GM18909 (cell line): ENCODE data around the gene FOXP4.

Experiments used
- ATAC-seq: cut with Tn5 transposase; IDR thresholded peaks from one replicate; pipeline ENCODE4 v1.9.1; 2021; ENCODE audit warnings: mild to moderate bottlenecking; ENCODE audit not compliant: unreplicated experiment, poor library complexity

The FOXP4 gene

DNA sequence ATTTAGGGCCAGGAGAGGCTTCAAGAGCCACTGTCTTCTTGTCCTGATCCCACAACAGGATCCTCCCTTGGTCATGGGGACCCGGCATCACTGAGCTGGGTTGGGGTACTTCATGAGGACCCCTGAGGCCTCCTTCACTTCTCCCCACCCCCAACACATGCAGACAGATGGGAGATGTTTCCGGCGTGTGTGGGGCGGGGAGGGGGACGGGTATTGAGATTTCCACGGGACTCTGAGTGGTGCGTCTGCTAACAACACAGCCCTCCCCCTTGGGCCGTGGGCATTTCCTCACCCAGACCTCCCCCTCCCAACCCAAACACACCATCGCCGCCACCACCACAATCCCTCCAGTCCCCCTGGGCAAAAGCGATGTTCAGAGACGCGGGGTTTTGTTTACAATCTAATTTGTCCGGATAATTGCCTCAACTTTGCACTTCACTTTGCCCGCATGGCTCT lies 906 bp upstream of the FOXP4 start:
- no peak for ATAC-seq

DNA sequence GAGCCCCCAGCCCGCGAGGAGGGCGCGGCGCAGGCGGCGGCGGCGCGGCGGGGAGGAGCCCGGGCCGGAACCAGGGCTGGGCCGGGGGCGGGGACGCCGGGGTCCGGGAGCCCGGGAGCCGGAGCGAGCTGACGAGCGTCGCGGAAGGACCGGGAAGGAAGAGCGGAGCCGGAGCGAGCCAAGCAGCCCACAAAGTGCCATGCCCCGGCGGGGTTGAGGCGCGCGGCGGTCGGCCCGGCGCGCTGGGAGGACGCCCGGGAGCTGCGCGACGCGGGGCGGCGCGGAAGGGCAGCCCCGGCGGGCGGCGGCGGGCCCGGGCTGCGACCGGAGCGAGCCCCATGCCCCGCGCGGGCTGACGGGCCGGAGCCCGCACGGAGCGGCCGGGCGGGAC lies 289 bp downstream of the FOXP4 start:
- peak; percentile 42 for ATAC-seq

DNA sequence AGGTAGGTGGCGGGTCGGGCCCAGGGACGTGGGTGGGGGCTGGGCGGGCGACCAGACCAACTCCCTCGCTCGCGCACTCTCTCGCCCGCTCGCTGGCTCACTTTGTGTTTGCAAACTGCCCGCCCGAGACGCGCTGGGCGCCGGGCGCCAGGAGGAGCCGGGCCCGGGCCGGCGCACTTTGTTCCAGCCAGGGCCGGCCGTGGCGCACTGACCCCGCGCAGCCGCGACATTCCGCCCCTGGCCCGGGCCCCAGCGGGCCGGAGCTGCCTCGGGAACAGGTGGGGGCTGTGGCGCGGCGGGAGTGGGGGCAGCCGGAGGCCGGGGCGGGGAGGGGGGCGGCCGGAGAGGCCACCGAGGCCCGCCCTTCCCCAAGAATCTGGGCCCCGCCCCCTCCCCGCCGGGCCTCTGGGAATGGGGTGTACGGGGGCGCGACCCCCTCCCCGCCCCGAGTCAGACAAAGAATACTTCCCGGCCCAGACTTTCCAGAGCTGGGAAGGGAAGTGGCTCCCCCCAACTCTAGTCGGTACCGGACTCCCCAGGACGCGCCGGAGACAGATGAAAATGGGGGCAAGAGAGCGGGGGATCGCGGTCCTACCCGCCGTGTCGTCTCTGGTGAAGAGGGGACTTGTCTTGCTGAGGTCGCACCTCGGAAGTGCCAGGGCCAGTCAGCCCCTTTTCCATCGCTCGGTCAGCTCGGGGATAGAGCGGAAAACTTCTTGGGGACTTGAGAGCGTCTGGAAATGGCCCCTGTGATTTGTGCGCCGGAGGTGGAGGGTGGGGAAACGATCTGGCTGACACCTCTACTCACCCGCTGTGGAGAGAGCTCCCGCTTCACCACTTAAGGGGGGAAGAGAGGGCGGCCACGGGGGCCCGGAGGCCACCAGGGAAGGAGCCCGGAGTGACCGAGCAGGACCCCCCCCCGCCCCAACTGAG lies 951 bp downstream of the FOXP4 start:
- peak; percentile 20 for ATAC-seq

DNA sequence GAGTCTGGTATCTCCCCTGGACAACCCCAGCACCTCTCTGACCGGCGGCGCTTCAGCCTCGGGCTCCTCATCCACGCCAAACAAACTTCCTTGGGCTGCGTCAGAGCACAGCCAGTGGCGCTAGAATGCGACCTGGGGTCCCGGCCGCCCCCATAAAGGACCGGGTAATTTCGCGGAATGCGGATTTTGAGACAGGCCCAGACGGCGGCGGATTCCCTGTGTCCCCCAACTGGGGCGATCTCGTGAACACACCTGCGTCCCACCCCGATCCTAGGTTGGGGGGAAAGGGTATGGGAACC lies 1.6 kb downstream of the FOXP4 start:
- ATAC-seq: no peak

DNA sequence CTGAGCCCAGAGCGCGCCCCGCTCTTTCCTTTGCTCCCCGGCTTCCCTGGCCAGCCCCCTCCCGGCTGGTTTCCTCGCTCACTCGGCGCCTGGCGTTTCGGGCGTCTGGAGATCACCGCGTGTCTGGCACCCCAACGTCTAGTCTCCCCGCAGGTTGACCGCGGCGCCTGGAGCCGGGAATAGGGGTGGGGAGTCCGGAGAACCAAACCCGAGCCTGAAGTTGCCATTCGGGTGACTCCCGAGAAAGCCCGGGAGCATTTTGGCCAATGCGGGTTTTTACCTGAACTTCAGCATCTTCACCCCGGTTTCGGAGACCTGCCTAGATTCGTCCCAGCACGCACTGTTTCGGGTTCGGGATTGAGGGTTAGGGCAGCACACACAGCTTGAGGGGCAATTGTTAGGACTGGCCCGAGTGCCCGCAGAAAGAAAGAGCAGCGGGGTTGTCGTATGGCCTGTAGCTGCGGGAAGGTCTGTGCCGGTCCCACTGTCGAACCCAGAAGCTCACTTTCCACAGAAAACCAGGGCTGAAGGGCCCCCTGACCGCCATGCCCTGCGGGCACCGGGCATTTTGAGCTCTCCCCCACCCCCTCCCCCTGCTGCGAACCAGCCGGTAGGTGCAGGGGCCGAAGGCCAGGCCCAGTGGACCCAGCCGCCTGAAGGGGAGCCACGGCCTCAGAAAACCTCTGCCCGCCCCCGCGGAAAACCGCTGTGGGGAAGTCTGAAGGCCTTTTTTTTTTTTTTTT lies 2.1 kb downstream of the FOXP4 start:
- ATAC-seq: no peak

DNA sequence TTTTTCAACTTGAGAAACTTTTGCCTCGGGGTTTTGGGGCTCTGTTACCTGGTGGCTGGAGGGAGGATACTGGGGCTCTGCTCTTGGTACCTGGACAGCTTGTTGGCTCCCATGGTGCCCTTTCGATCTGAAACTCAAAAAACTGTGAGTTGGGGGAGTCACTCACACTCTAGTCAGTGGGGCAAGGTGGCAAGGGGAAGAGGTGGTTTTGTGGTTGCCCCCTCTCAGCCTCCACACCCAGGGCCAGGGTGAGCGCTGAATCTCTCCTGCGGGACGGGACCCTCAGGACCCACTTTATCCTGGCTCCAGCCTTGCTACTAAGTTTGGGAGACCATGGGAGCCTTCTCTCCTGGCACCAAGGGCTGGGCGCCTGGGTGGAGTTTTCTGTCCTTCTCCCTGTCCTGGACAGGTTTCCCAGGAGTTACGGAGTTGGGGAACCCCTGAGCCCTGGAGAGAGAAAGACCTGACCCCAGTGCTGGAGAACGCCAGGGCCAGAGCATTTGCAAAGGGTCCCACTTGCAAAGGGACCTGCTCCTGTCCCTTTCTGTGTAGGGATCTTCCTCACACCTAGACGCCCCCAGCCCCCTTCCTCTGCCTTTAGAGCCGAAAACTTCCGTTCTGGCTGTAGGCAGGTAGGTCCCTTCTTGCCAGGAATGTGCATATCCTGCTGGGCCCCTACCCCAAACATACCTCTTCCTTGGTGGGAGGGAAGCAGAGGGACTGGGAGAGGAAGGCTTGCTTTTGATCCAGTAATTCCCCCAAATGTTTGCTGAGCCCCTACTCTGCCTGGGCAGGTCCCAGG lies 2.9 kb downstream of the FOXP4 start:
- no peak for ATAC-seq

DNA sequence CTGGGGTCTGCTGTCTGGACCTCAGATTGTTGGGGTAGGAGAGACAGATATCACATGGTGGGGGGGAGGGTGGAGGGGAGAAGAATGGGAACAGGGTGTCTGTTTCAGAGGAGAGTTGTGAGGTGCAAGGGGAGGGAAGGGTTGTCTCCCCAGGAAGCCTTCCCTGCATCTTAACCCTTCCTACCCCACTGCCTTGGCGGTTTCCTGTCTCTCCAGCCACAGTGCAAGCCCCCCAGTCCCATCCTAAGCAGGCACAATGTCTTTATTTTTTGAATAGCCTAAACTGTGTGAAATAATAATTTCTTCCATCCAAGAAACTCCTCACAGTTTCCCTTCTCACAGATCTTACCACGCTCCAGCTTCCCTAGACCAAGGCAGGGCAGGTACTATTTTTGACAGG lies 3.5 kb downstream of the FOXP4 start:
- no peak for ATAC-seq

DNA sequence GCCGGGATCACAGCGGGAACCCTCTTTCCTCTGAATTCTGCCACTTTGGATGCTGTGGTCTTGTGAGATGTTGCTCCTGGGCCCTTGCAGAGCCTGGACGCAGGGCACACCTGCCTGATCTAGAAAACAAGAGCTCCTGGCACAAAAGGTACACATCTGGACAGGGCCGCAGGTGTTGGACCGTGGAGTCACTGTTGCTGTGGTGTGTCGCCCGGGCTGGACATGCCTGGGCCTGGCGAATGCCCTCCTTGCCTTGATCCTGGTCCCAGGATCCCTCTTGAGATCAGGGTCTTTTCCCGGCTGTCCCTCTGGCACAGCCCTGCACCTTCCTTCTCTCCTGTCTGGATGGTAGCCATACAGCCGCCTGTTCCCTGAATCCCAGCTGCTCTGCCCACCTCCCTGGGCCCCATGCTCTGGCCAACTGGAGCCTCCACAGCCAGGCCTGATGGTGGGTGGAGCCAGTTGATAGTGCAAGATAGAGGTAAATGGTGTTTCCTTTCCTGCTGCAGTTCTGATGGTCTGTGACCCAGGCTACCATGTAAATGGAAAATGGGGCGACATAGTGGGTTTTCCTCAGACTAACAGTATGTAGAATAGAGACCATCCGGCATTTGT lies 5.0 kb downstream of the FOXP4 start:
- no peak for ATAC-seq

DNA sequence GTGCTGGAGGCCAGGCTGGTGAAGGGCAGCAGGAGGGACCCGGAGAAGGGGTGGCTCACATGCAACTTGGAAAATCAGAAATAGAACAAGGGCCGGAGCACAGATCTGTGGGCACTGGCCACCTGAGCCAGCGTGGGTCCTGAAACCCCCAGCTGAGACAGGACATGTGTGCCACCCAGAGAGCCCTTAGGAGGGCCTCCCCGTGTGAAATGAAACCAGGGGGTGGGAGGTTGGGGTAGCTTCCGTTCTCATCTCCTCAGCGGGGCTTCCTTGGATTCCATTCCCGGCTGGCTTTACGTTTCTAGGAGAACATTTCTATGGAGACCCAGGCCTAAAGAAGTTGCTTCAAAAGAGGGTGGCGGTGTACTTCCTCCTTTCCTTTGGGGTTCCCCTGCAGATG lies 5.7 kb downstream of the FOXP4 start:
- ATAC-seq: no peak

DNA sequence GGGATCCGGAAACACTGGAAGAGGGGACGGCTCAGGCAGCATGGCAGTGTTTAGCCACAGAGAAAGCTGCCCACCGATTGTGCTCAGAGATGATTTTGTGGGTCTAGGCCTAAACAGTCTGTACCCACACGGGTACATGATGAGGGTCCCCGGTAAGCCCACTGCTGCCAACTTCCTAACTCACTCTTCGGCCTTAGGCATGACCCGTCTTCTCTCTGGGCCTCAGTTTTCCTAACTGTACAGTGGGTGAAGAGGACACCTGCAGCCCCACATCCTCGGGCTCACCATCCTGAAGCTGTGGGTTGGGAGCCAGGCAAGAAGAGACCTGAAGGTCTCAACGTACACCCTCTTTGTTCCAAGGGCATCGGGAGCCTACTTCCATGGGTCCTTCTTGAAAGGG lies 6.5 kb downstream of the FOXP4 start:
- no peak for ATAC-seq

DNA sequence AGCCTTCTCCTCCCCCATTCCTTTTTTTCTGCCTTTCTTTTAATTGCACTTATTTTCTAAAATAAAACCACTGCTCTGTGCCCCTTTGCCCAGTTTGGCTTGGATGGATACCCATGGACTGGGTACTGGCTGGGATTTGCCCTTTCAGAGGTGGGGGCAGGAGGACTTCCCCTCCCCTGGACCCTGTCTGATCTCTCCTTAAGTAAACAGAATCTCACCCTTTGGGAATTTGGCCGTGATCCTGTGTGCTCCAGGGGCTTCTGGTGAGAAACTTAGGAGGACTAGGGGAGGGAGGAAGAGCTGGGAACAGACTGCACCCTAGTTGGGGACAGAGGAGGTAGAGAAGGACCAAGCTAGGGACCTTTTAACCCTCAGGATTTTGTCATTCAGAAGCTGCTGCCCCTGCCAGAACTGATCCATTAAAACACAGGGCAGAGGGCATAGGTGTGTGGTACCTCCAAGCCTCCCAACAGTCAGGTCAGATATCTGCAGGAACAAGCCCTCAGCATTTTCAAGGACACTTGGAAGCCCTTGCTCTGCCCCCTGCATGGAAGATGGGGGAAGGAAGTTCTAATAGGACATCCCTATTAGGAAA lies 7.3 kb downstream of the FOXP4 start:
- no peak for ATAC-seq

DNA sequence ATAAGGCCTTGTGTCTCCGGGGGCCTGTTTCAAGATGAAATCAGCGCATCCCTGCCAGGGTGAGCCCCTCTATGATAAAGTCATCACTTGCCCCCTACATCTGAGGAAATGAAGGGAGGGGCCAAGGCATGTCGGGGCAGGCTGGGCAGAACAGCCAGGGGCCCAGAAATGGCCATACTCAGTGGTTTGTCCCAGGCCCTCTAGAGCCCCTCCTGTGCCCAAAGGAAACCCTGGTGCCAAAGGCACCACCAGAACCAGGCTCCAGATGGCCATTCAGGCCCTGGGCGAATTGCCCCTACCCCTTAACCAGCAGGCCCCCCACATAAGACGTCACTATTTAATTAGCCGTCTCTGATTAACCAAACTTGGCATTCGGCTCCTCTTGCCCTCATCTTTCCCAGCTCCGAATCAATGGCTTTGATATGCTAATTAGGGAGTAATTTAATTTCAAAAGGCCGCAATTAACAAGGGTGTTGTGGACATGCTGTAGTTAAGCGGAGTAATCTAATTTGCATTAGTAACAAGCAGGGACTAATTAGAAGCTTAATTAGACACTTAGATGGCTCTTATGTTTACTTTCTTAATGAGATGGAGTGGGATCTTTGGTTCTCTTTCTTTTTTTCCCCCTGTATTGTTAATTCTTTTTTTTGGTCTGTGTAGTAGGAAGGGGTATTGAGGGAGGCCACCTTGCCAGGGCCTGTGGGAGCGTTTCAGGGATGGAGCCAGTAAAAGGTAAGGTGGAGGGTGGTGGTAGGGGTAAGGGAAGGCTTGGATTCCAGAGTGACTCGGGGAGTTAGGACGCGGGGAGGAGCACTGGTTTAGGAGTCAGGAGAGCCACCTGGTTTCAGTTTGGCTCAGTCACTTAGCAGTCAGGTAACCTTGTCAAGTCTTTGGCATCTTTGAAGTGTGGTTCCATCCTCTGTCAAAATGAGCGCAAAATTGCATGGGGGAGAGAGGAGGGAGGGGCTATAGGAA lies 9.4 kb downstream of the FOXP4 start:
- ATAC-seq: no peak

DNA sequence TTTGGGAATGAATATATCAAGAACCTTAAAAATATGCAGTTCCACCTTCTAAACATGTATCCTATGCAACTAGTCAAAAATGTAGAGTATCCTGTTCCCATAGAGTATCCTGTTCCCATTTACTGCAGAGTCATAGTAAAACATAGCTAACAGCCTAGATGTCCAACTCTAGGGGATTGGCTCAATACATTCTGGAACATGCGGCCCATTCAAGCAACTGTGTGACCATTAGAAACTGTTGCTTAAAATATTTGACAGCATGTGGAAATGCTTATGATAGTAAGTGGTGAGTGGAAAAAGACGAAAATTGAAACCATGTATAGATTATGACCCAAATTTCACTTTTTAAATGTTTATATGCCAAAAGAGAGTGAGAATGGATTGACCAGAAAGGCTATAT lies 11.2 kb downstream of the FOXP4 start:
- ATAC-seq: no peak

DNA sequence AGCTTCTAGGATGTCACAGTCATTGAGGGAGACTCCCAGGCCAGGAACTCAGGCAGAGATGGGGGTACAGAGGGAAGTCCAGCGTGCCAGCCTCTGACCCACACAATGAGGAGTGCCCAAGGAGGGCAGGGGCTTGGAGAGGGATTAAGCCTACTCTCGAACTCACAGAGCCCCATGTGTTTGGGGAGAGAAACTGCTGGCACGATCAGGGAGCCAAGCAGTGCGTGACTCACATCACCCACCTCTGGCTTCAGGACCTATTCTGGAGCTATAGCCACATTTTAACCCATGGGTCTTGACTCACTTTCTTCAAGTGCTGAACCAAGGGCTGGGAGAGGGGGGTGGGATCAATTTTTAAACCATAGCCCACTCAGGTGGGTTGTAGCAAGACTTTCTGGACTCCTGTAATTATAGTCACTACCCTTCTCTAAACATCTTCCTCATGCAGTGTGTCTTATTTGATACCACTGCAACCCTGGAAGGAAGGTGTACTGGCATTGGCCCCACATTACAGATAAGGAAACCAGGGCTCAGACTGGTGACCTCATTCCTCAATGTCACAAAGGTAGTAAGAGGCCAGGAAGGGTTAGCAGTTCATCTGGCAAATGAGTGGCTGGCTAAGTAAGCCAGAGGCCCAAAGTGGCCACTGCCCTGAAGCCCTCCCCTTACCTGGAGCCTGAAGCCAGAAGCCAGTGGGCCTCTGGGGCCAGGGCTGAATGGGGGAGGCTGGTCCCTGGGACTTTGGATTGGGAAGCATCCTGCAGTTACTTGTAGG lies 12.0 kb downstream of the FOXP4 start:
- ATAC-seq: no peak

DNA sequence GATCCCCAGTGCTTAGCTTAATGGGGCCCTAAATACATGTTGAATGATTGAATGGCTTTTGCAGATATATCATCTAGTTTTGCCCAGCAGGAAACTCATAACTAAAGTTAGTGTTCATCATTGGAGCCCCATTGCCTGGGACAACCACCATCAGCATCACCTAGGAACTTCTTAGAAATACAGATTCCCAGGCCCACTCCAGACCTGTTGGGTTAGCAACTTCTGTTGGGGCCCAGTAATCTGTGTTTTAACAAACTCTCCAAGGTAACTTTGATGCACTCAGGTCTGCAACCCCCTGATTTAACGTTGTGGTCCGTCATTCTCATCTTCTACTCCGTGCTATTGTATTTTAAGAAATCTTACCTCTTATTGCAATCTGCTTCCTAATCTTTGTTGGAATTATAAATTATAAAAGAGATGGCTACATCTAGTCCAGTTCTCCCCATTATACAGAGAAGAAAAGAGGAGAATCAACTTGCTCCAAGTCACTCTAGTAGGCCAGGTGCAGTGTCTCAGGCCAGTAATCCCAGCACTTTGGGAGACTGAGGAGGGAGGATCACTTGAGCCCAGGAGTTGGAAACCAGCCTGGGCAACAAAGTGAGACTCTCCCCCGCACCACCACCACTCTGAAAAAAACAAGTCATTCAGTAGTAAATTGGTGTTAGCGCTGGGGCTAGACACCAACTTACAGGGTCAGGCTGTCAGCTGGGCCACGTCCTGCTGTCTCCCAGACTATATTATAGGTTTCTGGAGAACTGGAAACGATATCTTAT lies 13.7 kb downstream of the FOXP4 start:
- ATAC-seq: no peak

DNA sequence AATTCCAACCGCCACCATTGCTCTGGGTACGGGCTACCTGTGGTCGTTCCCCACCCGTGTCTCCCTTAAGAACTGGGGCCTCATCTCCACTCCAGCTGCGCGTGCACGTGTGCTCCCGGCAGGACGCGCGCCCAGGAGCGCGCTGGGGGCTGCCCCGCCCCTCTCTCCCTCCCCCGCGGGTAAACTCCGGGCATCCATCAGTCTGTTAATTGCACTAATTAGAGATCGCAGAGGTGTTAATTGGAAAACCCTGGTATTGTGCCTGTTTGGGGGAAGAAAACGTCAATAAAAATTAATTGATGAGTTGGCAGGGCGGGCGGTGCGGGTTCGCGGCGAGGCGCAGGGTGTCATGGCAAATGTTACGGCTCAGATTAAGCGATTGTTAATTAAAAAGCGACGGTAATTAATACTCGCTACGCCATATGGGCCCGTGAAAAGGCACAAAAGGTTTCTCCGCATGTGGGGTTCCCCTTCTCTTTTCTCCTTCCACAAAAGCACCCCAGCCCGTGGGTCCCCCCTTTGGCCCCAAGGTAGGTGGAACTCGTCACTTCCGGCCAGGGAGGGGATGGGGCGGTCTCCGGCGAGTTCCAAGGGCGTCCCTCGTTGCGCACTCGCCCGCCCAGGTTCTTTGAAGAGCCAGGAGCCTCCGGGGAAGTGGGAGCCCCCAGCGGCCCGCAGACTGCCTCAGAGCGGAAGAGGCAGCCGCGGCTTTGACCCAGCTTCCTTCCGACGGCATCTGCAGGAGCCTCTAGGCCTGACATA lies 14.4 kb downstream of the FOXP4 start:
- peak; percentile 70 for ATAC-seq

DNA sequence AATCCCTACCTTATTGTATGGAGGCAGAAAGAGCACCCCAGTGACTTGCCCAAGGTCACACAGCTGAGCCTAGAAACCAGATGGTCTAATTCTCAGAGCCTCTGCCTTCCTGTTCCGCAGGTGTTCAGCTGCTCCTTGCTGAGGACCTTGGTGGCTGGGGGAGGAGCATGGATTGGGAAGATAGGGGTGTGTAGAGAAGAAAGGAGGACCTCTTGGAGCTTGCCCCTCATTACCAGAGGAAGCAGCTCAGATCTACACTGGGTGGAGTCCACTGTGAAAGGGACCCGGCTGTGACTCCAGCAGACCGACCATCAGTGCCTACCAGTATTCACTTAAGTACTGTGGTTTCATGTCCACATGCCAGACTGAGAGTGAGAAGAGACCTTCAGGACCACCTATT lies 15.2 kb downstream of the FOXP4 start:
- ATAC-seq: no peak
